ENCODE measurements around the gene THOC1. TPM values are rescaled to one million over a fixed set of nuclear protein-coding genes. Genes with fewer than 3 reads are reported as not detected.

Gene THOC1
- total RNA-seq, 4 donors from 2014 or later: 13.8 to 34.1 (median 21.8) TPM

DNA sequence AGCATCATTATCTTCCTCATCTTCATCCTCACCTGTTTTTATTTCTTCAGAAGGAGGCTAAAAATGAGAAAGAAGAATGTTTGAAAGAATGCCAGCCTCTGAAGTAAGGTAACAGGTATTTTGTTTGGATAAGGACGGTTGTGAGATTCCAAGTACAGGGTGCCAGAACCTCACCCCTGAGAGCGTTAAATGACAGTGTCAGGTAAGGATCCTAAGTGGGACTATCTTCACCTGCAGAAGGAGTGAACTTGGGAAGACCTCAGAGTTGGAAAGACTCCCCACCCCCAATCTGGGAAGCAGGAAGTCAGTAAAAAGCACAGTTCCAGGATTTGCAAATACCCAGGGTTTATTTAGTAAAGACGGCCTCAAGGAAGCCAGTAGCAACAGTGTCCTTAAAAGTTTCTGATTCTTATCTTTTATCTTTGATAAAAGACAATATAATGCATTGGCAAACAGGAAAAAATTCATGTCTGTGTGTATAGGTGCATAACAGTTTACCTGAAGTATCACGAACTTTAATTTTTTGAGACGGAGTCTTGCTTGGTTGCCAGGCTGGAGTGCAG, 52.3 kb downstream of the THOC1 start:
- no peak for DNase-seq (ENCODE audit: extremely low spot score)
- Histone ChIP-seq H3K9me3 (no peaks in the 10 kb centered on the region), H3K27me3 (no peaks in the 10 kb centered on the region), H3K36me3 (peaks cover 55 to 91% (median 79%) of the 10 kb centered on the region in 4 donors), H3K4me1 (no peaks in the 10 kb centered on the region), H3K27ac (replicated peaks in 1 of 4) (no peak overlapping the region), H3K4me3 (no peak overlapping the region)
- intact Hi-C loops (cut with DNase I): no loop called here
- no peak for TF ChIP-seq EP300 (IDR thresholded peaks at IDR 0.05)
- 80% methylated on average over 5 of the region's 5 CpGs for WGBS

DNA sequence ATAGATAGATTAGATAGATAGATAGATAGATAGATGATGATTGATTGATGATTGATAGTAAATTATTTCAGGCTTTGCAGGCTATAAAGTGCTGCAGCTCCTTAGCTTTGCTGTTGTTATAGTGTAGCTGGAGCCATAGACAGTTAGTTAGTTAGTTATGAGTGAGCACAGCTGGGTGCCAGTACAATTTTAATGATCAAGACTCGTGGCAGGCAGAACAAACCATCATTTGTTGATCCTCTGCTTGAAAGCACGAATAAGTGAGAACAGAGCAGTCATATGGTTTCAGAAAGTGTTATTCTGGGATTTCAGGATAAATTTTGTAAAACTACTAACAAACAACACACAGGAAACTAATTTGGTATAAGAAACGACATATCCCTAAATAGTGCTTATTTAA, 53.9 kb downstream of the THOC1 start:
- H3K27me3 ChIP-seq: no peaks in the 10 kb centered on the region
- no peaks in the 10 kb centered on the region for H3K9me3 ChIP-seq
- H3K27ac ChIP-seq (replicated peaks in 1 of 4): no peak overlapping the region
- H3K4me1 ChIP-seq: no peaks in the 10 kb centered on the region
- DNase-seq (ENCODE audit: extremely low spot score): no peak
- no peak overlapping the region for H3K4me3 ChIP-seq
- no peak for TF ChIP-seq EP300 (IDR thresholded peaks at IDR 0.05)
- TF ChIP-seq POLR2AphosphoS5 (IDR thresholded peaks at IDR 0.05): no peak
- no peak for TF ChIP-seq POLR2A (IDR thresholded peaks at IDR 0.05; ENCODE audit: low read depth)
- TF ChIP-seq, protein P1, sequence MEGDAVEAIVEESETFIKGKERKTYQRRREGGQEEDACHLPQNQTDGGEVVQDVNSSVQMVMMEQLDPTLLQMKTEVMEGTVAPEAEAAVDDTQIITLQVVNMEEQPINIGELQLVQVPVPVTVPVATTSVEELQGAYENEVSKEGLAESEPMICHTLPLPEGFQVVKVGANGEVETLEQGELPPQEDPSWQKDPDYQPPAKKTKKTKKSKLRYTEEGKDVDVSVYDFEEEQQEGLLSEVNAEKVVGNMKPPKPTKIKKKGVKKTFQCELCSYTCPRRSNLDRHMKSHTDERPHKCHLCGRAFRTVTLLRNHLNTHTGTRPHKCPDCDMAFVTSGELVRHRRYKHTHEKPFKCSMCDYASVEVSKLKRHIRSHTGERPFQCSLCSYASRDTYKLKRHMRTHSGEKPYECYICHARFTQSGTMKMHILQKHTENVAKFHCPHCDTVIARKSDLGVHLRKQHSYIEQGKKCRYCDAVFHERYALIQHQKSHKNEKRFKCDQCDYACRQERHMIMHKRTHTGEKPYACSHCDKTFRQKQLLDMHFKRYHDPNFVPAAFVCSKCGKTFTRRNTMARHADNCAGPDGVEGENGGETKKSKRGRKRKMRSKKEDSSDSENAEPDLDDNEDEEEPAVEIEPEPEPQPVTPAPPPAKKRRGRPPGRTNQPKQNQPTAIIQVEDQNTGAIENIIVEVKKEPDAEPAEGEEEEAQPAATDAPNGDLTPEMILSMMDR (IDR thresholded peaks at IDR 0.05): no peak
- WGBS: 77% methylated on average over 3 of the region's 3 CpGs
- H3K36me3 ChIP-seq: peaks cover 59 to 98% (median 83%) of the 10 kb centered on the region in 4 donors
- intact Hi-C loops (cut with DNase I): no loop called here

DNA sequence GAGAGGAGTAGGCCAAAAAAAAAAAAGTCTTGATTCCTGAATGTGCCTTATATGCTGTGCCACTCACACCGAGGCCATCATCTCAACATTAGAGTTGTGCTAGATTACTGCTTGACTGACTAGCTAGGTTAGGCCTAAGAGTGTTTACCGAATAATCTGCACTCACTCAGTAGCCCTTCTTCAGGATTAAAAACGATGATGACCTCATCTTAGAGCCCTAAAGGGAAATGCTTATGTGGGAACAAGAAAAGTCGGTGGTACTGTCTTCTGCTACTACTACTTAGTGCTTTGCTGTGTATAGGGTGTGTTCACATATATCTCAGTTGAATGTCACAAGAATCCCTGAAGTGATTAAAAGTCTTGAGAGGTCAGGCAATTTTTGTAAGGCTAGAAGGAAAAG, 54.3 kb downstream of the THOC1 start:
- Histone ChIP-seq H3K27ac (replicated peaks in 1 of 4) (no peak overlapping the region), H3K4me1 (no peaks in the 10 kb centered on the region), H3K27me3 (no peaks in the 10 kb centered on the region), H3K4me3 (no peak overlapping the region), H3K36me3 (peaks cover 58 to 99% (median 82%) of the 10 kb centered on the region in 4 donors), H3K9me3 (no peaks in the 10 kb centered on the region)
- TF ChIP-seq EP300 (IDR thresholded peaks at IDR 0.05): no peak
- no peak for TF ChIP-seq POLR2A (IDR thresholded peaks at IDR 0.05; ENCODE audit: low read depth)
- TF ChIP-seq POLR2AphosphoS5 (IDR thresholded peaks at IDR 0.05): no peak
- TF ChIP-seq, protein P1 (IDR thresholded peaks at IDR 0.05): no peak
- no peak for DNase-seq (ENCODE audit: extremely low spot score)
- intact Hi-C loops (cut with DNase I): no loop called here
- WGBS: 86% methylated on average over 4 of the region's 4 CpGs

DNA sequence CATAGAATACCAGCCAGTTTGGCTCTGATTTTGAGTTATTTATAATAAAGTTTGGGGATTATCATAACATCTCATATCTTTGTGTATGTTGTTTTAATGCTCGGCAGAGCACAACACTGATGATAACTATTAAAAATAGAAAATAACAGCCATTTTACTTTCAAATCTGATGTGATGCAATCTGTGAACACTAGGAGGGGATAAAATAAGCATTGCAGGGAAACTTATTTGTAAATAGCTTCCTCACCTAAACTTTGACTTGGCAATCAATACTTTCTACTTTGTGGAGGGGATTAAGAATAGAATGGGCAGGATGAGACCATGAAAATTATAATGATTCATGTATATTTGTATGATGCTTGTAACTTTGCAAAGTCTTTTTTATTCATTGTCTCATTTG, 55.1 kb downstream of the THOC1 start:
- intact Hi-C loops (cut with DNase I): no loop called here
- Histone ChIP-seq H3K27me3 (no peaks in the 10 kb centered on the region), H3K27ac (replicated peaks in 1 of 4) (no peak overlapping the region), H3K4me1 (no peaks in the 10 kb centered on the region), H3K9me3 (no peaks in the 10 kb centered on the region), H3K36me3 (peaks cover 51 to 93% (median 75%) of the 10 kb centered on the region in 4 donors), H3K4me3 (no peak overlapping the region)
- 86% methylated on average over 1 of the region's 1 CpG for WGBS
- DNase-seq (ENCODE audit: extremely low spot score): no peak
- TF ChIP-seq POLR2AphosphoS5 (IDR thresholded peaks at IDR 0.05): no peak

DNA sequence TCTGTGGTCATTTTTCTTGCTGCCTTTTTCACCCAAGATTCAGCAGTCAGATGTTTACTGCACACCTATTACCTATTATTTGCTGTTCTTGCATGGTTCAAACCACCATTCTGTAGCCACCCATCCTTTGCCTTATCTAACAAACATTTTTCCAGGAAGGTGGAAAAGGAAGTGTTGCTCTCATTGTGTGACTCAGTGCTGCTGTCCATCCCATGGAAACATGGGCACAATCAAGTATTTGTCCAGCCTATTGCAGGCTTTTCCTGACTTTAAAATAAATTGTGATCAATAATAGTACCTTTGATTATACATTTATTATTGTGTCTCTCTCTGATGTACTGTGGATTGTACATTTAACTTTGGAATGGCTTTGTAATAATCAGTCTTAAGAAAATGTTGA, 56.3 kb downstream of the THOC1 start:
- peaks cover 45 to 89% (median 71%) of the 10 kb centered on the region in 4 donors for H3K36me3 ChIP-seq
- no peak overlapping the region for H3K27ac ChIP-seq (replicated peaks in 1 of 4)
- no peak for DNase-seq (ENCODE audit: extremely low spot score)
- no peaks in the 10 kb centered on the region for H3K27me3 ChIP-seq
- TF ChIP-seq POLR2A (IDR thresholded peaks at IDR 0.05; ENCODE audit: low read depth) (no peak), POLR2AphosphoS5 (IDR thresholded peaks at IDR 0.05) (no peak), EP300 (IDR thresholded peaks at IDR 0.05) (no peak)
- TF ChIP-seq, protein P1 (IDR thresholded peaks at IDR 0.05): no peak
- no peak overlapping the region for H3K4me3 ChIP-seq
- H3K4me1 ChIP-seq: no peaks in the 10 kb centered on the region
- intact Hi-C loops (cut with DNase I): no loop called here
- H3K9me3 ChIP-seq: no peaks in the 10 kb centered on the region

DNA sequence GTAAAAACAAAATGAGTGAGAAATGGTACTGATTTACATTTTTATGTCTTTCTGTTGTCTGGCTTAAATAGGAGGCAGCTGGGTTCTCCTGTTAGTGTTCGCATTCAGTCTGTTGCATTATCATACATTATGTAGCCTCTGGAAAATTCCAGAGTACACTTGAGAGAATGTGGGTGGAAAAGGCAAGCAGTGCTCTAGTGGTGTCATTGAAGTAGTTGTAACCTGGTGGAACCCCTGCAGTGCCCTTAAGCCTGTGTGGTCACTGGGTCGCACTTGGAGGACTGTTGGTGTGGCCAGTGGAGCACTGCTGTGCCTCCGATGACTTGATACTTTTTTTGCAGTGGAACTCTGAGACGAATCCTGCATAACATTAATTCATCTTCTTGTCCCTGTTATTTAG, 57.1 kb downstream of the THOC1 start:
- intact Hi-C loops (cut with DNase I): no loop called here
- DNase-seq (ENCODE audit: extremely low spot score): no peak
- no peak overlapping the region for H3K4me3 ChIP-seq
- H3K27me3 ChIP-seq: no peaks in the 10 kb centered on the region
- TF ChIP-seq POLR2A (IDR thresholded peaks at IDR 0.05; ENCODE audit: low read depth) (no peak), EP300 (IDR thresholded peaks at IDR 0.05) (no peak), POLR2AphosphoS5 (IDR thresholded peaks at IDR 0.05) (no peak)
- TF ChIP-seq, protein P1 (IDR thresholded peaks at IDR 0.05): no peak
- H3K9me3 ChIP-seq: no peaks in the 10 kb centered on the region
- no peak overlapping the region for H3K27ac ChIP-seq (replicated peaks in 1 of 4)
- H3K36me3 ChIP-seq: peaks cover 46 to 89% (median 69%) of the 10 kb centered on the region in 4 donors
- H3K4me1 ChIP-seq: no peaks in the 10 kb centered on the region
- WGBS: 85% methylated on average over 4 of the region's 4 CpGs

Data from esophagus muscularis mucosa (tissue), 4 donors.